ENCODE data around the gene EHBP1. TPM values are rescaled to one million over a fixed set of nuclear protein-coding genes. Genes with fewer than 3 reads are reported as not detected.

EHBP1 gene
- total RNA-seq = 166 TPM

GRCh38 chr2:62705007-62705829 is at the start of gene EHBP1:
EHBP1 (plus strand) TSS chr2:62705713; CDS start chr2:62707192, 1,479 bp downstream.

GRCh38 chr2:63050334-63051041 is 345.0 kb downstream of the EHBP1 start, which contains the start of gene OTX1:
OTX1 (plus strand) TSS chr2:63050830; CDS start chr2:63052991, 2,161 bp downstream.

Small RNA genes lying within 50 kb of the gene (small RNA-seq; reads per million reads assigned to genes)
- gene RF00019 (ENCODE audit: low replicate concordance) = not detected

Other genes with a start within 250 kb of the EHBP1 start
- gene TMEM17, start 199.5 kb upstream of the EHBP1 start, total RNA-seq = 1.9 TPM

All from parietal lobe (tissue), 2 donors.